Gastrocnemius medialis (tissue), 4 donors: ENCODE results near the gene BMPR1A.

Experiments
- CTCF ChIP-seq, 5 experiments: fragments of 450-650 bp in 3 of 5; fragments of 200-600 bp in 2 of 5; sonication (generic) in 2 of 5; IDR thresholded peaks in 4 of 5; conservative IDR thresholded peaks in 1 of 5; 1 replicate in 4 of 5; 2 replicates in 1 of 5; pipeline ENCODE4 v1.5.1; 2016 to 2019; ENCODE audit warnings: antibody characterized with exemption in 5 of 5, mild to moderate bottlenecking in 3 of 5, moderate library complexity in 3 of 5
- POLR2A ChIP-seq, 2 donors: fragments of 450-650 bp; IDR thresholded peaks; one replicate each; pipeline ENCODE4 v1.6.1; 2017; ENCODE audit warnings: antibody characterized with exemption in 2 of 2, mild to moderate bottlenecking in 2 of 2, moderate library complexity in 2 of 2

GRCh38 chr10:86846088-86846487, 89.7 kb downstream of the BMPR1A start:
- no peak for TF ChIP-seq POLR2A (IDR thresholded peaks at IDR 0.05)
- no peak for TF ChIP-seq CTCF (IDR thresholded peaks at IDR 0.05 in 4 of 5, conservative IDR thresholded peaks at IDR 0.05 in 1 of 5)
